HuH-7.5 (cell line): ENCODE data around the gene SLC25A42.
"Not testable (repeated sequence)": the region's sequence is repeated elsewhere in the genome, so short reads cannot be mapped to it uniquely, and the experiment has no call there.

Experiments
- DNase-seq: peaks from one replicate; pipeline ENCODE4 v3.0.0; 2011; ENCODE audit warnings: low spot score

SLC25A42 gene

GRCh38 chr19:19135713-19136112 lies 71.9 kb downstream of the SLC25A42 start:
- not testable (repeated sequence) for DNase-seq

- DNase-seq = no peak
Measured at GRCh38 chr19:19137556-19138108, 73.8 kb downstream of the SLC25A42 start.

- DNase-seq = peak; percentile 100
Measured at GRCh38 chr19:19138109-19138981, 74.6 kb downstream of the SLC25A42 start, which contains the start of gene TMEM161A. Gene TMEM161A, minus strand, starts transcription at chr19:19138478. Its CDS starts 50 bp downstream, at chr19:19138428.

- no peak for DNase-seq
Measured at GRCh38 chr19:19139876-19140229, 76.1 kb downstream of the SLC25A42 start.

- no peak for DNase-seq
Measured at GRCh38 chr19:19140476-19140875, 76.7 kb downstream of the SLC25A42 start.

- no peak for DNase-seq
Measured at GRCh38 chr19:19142347-19142746, 78.6 kb downstream of the SLC25A42 start.

- DNase-seq = no peak
Measured at GRCh38 chr19:19145281-19145680, 81.5 kb downstream of the SLC25A42 start.

GRCh38 chr19:19145684-19146608 lies 82.2 kb downstream of the SLC25A42 start:
- DNase-seq = peak; percentile 95

GRCh38 chr19:19146865-19147264 lies 83.1 kb downstream of the SLC25A42 start:
- DNase-seq = no peak

- no peak for DNase-seq
Measured at GRCh38 chr19:19147344-19147743, 83.5 kb downstream of the SLC25A42 start.

GRCh38 chr19:19148504-19148903 lies 84.7 kb downstream of the SLC25A42 start:
- not testable (repeated sequence) for DNase-seq

- no peak for DNase-seq
Measured at GRCh38 chr19:19149435-19149834, 85.6 kb downstream of the SLC25A42 start.

- no peak for DNase-seq
Measured at GRCh38 chr19:19151418-19151817, 87.6 kb downstream of the SLC25A42 start.

- no peak for DNase-seq
Measured at GRCh38 chr19:19152668-19153384, 89.0 kb downstream of the SLC25A42 start.

GRCh38 chr19:19154768-19155494 lies 91.1 kb downstream of the SLC25A42 start:
- DNase-seq = no peak

- no peak for DNase-seq
Measured at GRCh38 chr19:19155495-19156219, 91.9 kb downstream of the SLC25A42 start.

- no peak for DNase-seq
Measured at GRCh38 chr19:19157808-19158207, 94.0 kb downstream of the SLC25A42 start.

GRCh38 chr19:19159534-19159933 lies 95.7 kb downstream of the SLC25A42 start:
- no peak for DNase-seq

- DNase-seq = no peak
Measured at GRCh38 chr19:19160461-19161035, 96.8 kb downstream of the SLC25A42 start.

- no peak for DNase-seq
Measured at GRCh38 chr19:19162495-19162894, 98.7 kb downstream of the SLC25A42 start.
